H1 (cell line): ENCODE data around the gene PEPD. TPM values are rescaled to one million over a fixed set of nuclear protein-coding genes. Genes with fewer than 3 reads are reported as not detected.

Source experiments
- CTCF ChIA-PET: fragments of 300-600 bp; sonication (Branson Sonifier 250); formaldehyde crosslinking; loops from one replicate; lab custom pipeline; 2021; ENCODE audit not compliant: partially characterized antibody; lab: Charles Lee
- POLR2A ChIA-PET: fragments of 300-600 bp; sonication (Branson Sonifier 250); formaldehyde crosslinking; loops from one replicate; lab custom pipeline; 2021; ENCODE audit warnings: inconsistent platforms; ENCODE audit not compliant: partially characterized antibody; lab: Charles Lee
- DNase-seq, 2 experiments: peaks; one replicate each; pipeline versions ENCODE4 v3.0.0 to v3.0.0-alpha.2; 2010 to 2022; ENCODE audit warnings: low spot score in 2 of 2, low read depth in 1 of 2, mixed read lengths in 1 of 2
- FAIRE-seq: peaks from 2 replicates; lab custom pipeline; 2011; peaks lifted over from hg19 to GRCh38; lab: Jason Lieb, UNC
- H2AFZ ChIP-seq: 2 replicates; pipeline ENCODE4 v1.8.1; 2012; ENCODE audit warnings: low read length, inconsistent platforms
- H2AK5ac ChIP-seq: 2 replicates; pipeline ENCODE4 v1.6.1; 2013; ENCODE audit warnings: low read depth, low read length
- H2BK120ac ChIP-seq: replicated peaks from 2 replicates; pipeline ENCODE3; 2013; ENCODE audit warnings: low read depth, low read length, inconsistent platforms
- H2BK12ac ChIP-seq: 2 replicates; pipeline ENCODE4 v1.6.1; 2013; ENCODE audit warnings: low read depth, low read length
- H2BK15ac ChIP-seq: 2 replicates; pipeline ENCODE4 v1.6.1; 2013; ENCODE audit warnings: low read length
- H2BK20ac ChIP-seq: 2 replicates; pipeline ENCODE4 v1.6.1; 2013; ENCODE audit warnings: low read length
- H2BK5ac ChIP-seq: 2 replicates; pipeline ENCODE4 v1.6.1; 2013; ENCODE audit warnings: low read depth, low read length
- H3K14ac ChIP-seq: 2 replicates; pipeline ENCODE4 v1.6.1; 2013; ENCODE audit warnings: inconsistent platforms; ENCODE audit not compliant: insufficient read length
- H3K18ac ChIP-seq: 2 replicates; pipeline ENCODE4 v1.6.1; 2013; ENCODE audit warnings: low read length; ENCODE audit errors: extremely low read depth
- H3K23ac ChIP-seq: 2 replicates; pipeline ENCODE4 v1.6.1; 2013; ENCODE audit warnings: inconsistent platforms; ENCODE audit not compliant: insufficient read length
- H3K23me2 ChIP-seq: 2 replicates; pipeline ENCODE4 v1.6.1; 2013; ENCODE audit warnings: low read depth, low read length
- H3K27ac ChIP-seq: 2 replicates; pipeline ENCODE4 v1.6.1; 2011; ENCODE audit warnings: low read depth, low read length, inconsistent platforms
- H3K27me3 ChIP-seq, 4 experiments: replicated peaks in 1 of 4; 1 replicate in 1 of 4; 2 replicates in 3 of 4; pipeline versions ENCODE4 v1.6.1 to v1.8.1; 2011 to 2013; ENCODE audit warnings: low read length in 3 of 4, mild to moderate bottlenecking in 3 of 4, inconsistent platforms in 2 of 4, mixed read lengths in 2 of 4, moderate library complexity in 1 of 4; ENCODE audit not compliant: control insufficient read depth in 3 of 4, insufficient read depth in 3 of 4; ENCODE audit errors: extremely low read depth in 1 of 4
- H3K36me3 ChIP-seq, 4 experiments: 2 replicates each; pipeline versions ENCODE4 v1.6.1 to v1.8.1; 2011 to 2013; ENCODE audit warnings: mild to moderate bottlenecking in 4 of 4, low read length in 3 of 4, moderate library complexity in 2 of 4, control low read depth in 1 of 4, inconsistent platforms in 1 of 4; ENCODE audit not compliant: insufficient read depth in 4 of 4, control insufficient read depth in 2 of 4
- H3K4ac ChIP-seq: replicated peaks from 2 replicates; pipeline ENCODE3; 2013; ENCODE audit warnings: low read length, low read depth, mixed read lengths, inconsistent platforms; ENCODE audit not compliant: insufficient read length
- H3K4me1 ChIP-seq, 4 experiments: replicated peaks in 1 of 4; 1 replicate in 1 of 4; 2 replicates in 3 of 4; pipeline versions ENCODE4 v1.6.1 to v1.8.1; 2011 to 2013; ENCODE audit warnings: low read length in 3 of 4, inconsistent platforms in 2 of 4, mixed read lengths in 1 of 4; ENCODE audit not compliant: insufficient read depth in 4 of 4, control insufficient read depth in 3 of 4
- H3K4me2 ChIP-seq, 2 experiments: 2 replicates each; pipeline versions ENCODE4 v1.6.1 to v1.8.1; 2011 to 2013; ENCODE audit warnings: low read depth in 2 of 2, low read length in 2 of 2, control low read depth in 1 of 2, inconsistent platforms in 1 of 2, mild to moderate bottlenecking in 1 of 2; ENCODE audit not compliant: insufficient read depth in 1 of 2
- H3K4me3 ChIP-seq, 4 experiments: fragments of 200-600, 300-600 bp in 1 of 4; sonication (generic), shearing (Covaris generic), sonication (Bioruptor Twin) in 1 of 4; 2 replicates each; pipeline versions ENCODE4 v1.5.1 to v1.8.1; 2011 to 2016; ENCODE audit warnings: low read length in 4 of 4, low read depth in 3 of 4, control low read depth in 2 of 4, inconsistent platforms in 2 of 4, mild to moderate bottlenecking in 2 of 4, mixed read lengths in 1 of 4, moderate library complexity in 1 of 4; ENCODE audit not compliant: insufficient read depth in 2 of 4; ENCODE audit errors: extremely low read depth in 1 of 4
- H3K56ac ChIP-seq: replicated peaks from 2 replicates; pipeline ENCODE3; 2013; ENCODE audit warnings: low read depth, mild to moderate bottlenecking, mixed read lengths, low read length, inconsistent platforms; ENCODE audit not compliant: insufficient read length
- H3K79me1 ChIP-seq: 2 replicates; pipeline ENCODE4 v1.6.1; 2013; ENCODE audit warnings: low read depth, low read length, control low read depth
- H3K79me2 ChIP-seq, 2 experiments: 2 replicates each; pipeline versions ENCODE4 v1.6.1 to v1.8.1; 2012 to 2013; ENCODE audit warnings: low read length in 2 of 2, mild to moderate bottlenecking in 2 of 2, inconsistent platforms in 1 of 2; ENCODE audit not compliant: insufficient read depth in 2 of 2, control insufficient read depth in 1 of 2
- H3K9ac ChIP-seq, 4 experiments: replicated peaks in 1 of 4; 1 replicate in 1 of 4; 2 replicates in 3 of 4; pipeline versions ENCODE4 v1.6.1 to v1.8.1; 2011 to 2013; ENCODE audit warnings: low read depth in 3 of 4, low read length in 3 of 4, control low read depth in 2 of 4, mild to moderate bottlenecking in 2 of 4, moderate library complexity in 2 of 4, inconsistent platforms in 1 of 4; ENCODE audit errors: extremely low read depth in 1 of 4
- H3K9me3 ChIP-seq, 2 experiments: 2 replicates each; pipeline versions ENCODE4 v1.6.1 to v1.8.1; 2012 to 2013; ENCODE audit warnings: mild to moderate bottlenecking in 2 of 2, moderate library complexity in 2 of 2, control low read depth in 1 of 2, inconsistent platforms in 1 of 2, low read depth in 1 of 2, low read length in 1 of 2, mixed read lengths in 1 of 2; ENCODE audit not compliant: insufficient read depth in 2 of 2
- H4K20me1 ChIP-seq, 2 experiments: replicated peaks in 1 of 2; 2 replicates each; pipeline versions ENCODE3 to v1.8.1; 2011 to 2013; ENCODE audit warnings: inconsistent platforms in 2 of 2, low read length in 2 of 2, mild to moderate bottlenecking in 1 of 2; ENCODE audit not compliant: insufficient read depth in 2 of 2, control insufficient read depth in 1 of 2
- H4K5ac ChIP-seq: 2 replicates; pipeline ENCODE4 v1.6.1; 2013; ENCODE audit warnings: low read length, low read depth, mixed read lengths, inconsistent platforms; ENCODE audit not compliant: insufficient read length
- H4K8ac ChIP-seq: 2 replicates; pipeline ENCODE4 v1.8.0; 2013; ENCODE audit warnings: mild to moderate bottlenecking, moderate library complexity, low read length, inconsistent platforms; ENCODE audit not compliant: insufficient read depth; ENCODE audit errors: extremely low read depth
- H4K91ac ChIP-seq: replicated peaks from 2 replicates; pipeline ENCODE3; 2013; ENCODE audit warnings: low read length, mixed read lengths, inconsistent platforms; ENCODE audit not compliant: insufficient read length
- CTCF ChIP-seq, 3 experiments: IDR thresholded peaks; 1 replicate in 2 of 3; 2 replicates in 1 of 3; pipeline versions ENCODE4 v1.5.1 to v1.6.1; 2011; ENCODE audit warnings: low read length in 3 of 3, mild to moderate bottlenecking in 3 of 3, inconsistent platforms in 2 of 3, low read depth in 1 of 3, moderate library complexity in 1 of 3; ENCODE audit not compliant: insufficient read depth in 1 of 3; ENCODE audit errors: control extremely low read depth in 1 of 3
- WGBS, 2 experiments: shearing (Covaris generic) in 1 of 2; methylation state at CpG; one replicate each; pipeline versions ENCODE4 v1.1.6 to v1.1.7; 2013 to 2015; ENCODE audit warnings: low lambda C conversion rate in 2 of 2, mixed read lengths in 2 of 2, inconsistent platforms in 1 of 2, low coverage in 1 of 2, missing lambda C conversion rate in 1 of 2; ENCODE audit not compliant: insufficient replicate concordance in 2 of 2, insufficient coverage in 1 of 2, insufficient read length in 1 of 2; ENCODE audit errors: extremely low coverage in 1 of 2, missing lambda C conversion rate in 1 of 2; 5-methylcytosine and 5-hydroxymethylcytosine counted together
- polyA plus RNA-seq, 7 experiments: library from polyadenylated mRNA; depleted of rRNA in 3 of 7; stranded (reverse) in 5 of 7; unstranded in 2 of 7; fragments of >200 nt in 5 of 7; fragments of 200-250 nt in 2 of 7; gene quantifications; 1 replicate in 5 of 7; 2 replicates in 1 of 7; 4 replicates in 1 of 7; pipeline versions ENCODE4 v1.2.1 to v1.2.3, GENCODE V29; 2011 to 2013; ENCODE audit warnings: missing spikeins in 2 of 7, mixed read lengths in 2 of 7
- total RNA-seq: library from RNA; stranded (reverse); fragmentation: NEBNext Ultra II Directional; extraction: Animal tissue kit (Norgen Biotek cat#: 25700); gene quantifications from 2 replicates; pipeline ENCODE4 v1.2.1, GENCODE V29; 2021
- TF ChIP-seq, protein P1 (sequence below): IDR thresholded peaks from 2 replicates; pipeline ENCODE4 v1.6.1; 2012; ENCODE audit warnings: low read length, inconsistent platforms

PEPD gene
- total and polyA plus RNA-seq, 2 of the 8 experiments (the other 6 are each of a cell fraction or from before 2014, with no cell fraction given): 84.1 to 178 TPM

GRCh38 chr19:33374236-33374714 is 147.3 kb downstream of the PEPD start:
- peaks cover 6% of the 10 kb centered on the region for H3K23me2 ChIP-seq
- peak in 1 of 3 experiments; percentile 2; a peak in 1 of 4 replicates for TF ChIP-seq CTCF (IDR thresholded peaks at IDR 0.05; ENCODE audit: control extremely low read depth in 1 of 3, insufficient read depth in 1 of 3, low read depth in 1 of 3, low read length in 3 of 3)
- TF ChIP-seq, protein P1, sequence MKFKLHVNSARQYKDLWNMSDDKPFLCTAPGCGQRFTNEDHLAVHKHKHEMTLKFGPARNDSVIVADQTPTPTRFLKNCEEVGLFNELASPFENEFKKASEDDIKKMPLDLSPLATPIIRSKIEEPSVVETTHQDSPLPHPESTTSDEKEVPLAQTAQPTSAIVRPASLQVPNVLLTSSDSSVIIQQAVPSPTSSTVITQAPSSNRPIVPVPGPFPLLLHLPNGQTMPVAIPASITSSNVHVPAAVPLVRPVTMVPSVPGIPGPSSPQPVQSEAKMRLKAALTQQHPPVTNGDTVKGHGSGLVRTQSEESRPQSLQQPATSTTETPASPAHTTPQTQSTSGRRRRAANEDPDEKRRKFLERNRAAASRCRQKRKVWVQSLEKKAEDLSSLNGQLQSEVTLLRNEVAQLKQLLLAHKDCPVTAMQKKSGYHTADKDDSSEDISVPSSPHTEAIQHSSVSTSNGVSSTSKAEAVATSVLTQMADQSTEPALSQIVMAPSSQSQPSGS: no peak
- TF ChIP-seq, all 59 proteins: peak for 1
- no peak overlapping the region for H3K4ac ChIP-seq
- no peaks in the 10 kb centered on the region for H3K27me3 ChIP-seq
- 4% methylated on average over 22 of the region's 22 CpGs; no CpG with 5 or more reads in 1 of the 2 experiments for WGBS, 2 experiments
- H3K23ac ChIP-seq: no peak overlapping the region
- H4K91ac ChIP-seq: no peak overlapping the region
- no peak overlapping the region for H2AFZ ChIP-seq
- no peak overlapping the region for H3K56ac ChIP-seq
- H2BK120ac ChIP-seq: no peak overlapping the region
- H3K4me3 ChIP-seq: peak overlapping the region; percentile 73 to 99 (median 83)
- H3K18ac ChIP-seq: no peak overlapping the region
- DNase-seq (no peak), FAIRE-seq (no peak)
- H2BK5ac ChIP-seq: no peak overlapping the region
- no peak overlapping the region for H3K27ac ChIP-seq
- H3K9ac ChIP-seq: peak overlapping the region; percentile 88 to 97 (median 94)
- H3K14ac ChIP-seq: no peak overlapping the region
- peaks cover 0 to under 1% (median 0%) of the 10 kb centered on the region in 4 experiments; a peak in 1 of 8 replicates for H3K36me3 ChIP-seq
- H3K9me3 ChIP-seq: no peaks in the 10 kb centered on the region
- peaks cover 29 to 30% of the 10 kb centered on the region in 2 experiments for H4K20me1 ChIP-seq
- no peak overlapping the region for H2AK5ac ChIP-seq
- no peak overlapping the region for H4K8ac ChIP-seq
- no peak overlapping the region for H2BK20ac ChIP-seq
- H3K4me2 ChIP-seq: peak overlapping the region; percentile 65 to 83
- ChIA-PET CTCF (interaction anchor here (0.6 to 1.6 kb wide), 10 partner anchors 10 to 160 kb away, joined by 3 to 6 read pairs (median 3); no protein-coding TSS in a partner anchor), POLR2A (interaction anchor here (0.8 to 6.1 kb wide), 35 partner anchors 10 to 229 kb away, joined by 3 to 87 read pairs (median 4); partner anchors contain the start of gene CEBPA)
- H3K4me1 ChIP-seq: peaks cover 4 to 12% (median 6%) of the 10 kb centered on the region in 4 experiments; a peak in 6 of 7 replicates
- H2BK12ac ChIP-seq: peak overlapping the region; percentile 52; the same call in 1 of the 2 replicates
- H2BK15ac ChIP-seq: no peak overlapping the region
- no peak overlapping the region for H4K5ac ChIP-seq
- H3K79me2 ChIP-seq: peaks cover 25 to 52% of the 10 kb centered on the region in 2 experiments
- peaks cover 11% of the 10 kb centered on the region for H3K79me1 ChIP-seq
